GM23338 (cell line): ENCODE measurements around the gene ADD1. TPM values are rescaled to one million over a fixed set of nuclear protein-coding genes. Genes with fewer than 3 reads are reported as not detected.
A peak's percentile ranks its signal among the peaks of the same experiment; 100 is the strongest.

Experiments used
- ATAC-seq: fragments of 200-7000 bp; cut with Tn5 transposase; 3 replicates; pipeline ENCODE4 v1.9.1; 2020
- DNase-seq: peaks from one replicate; pipeline ENCODE4 v3.0.0-alpha.2; 2015; ENCODE audit warnings: low spot score
- H2AFZ ChIP-seq: fragments of 200-600 bp; sonication (generic); 2 replicates; pipeline ENCODE4 v1.8.0; 2016; ENCODE audit warnings: antibody characterized with exemption, mild to moderate bottlenecking, moderate library complexity
- H3F3A ChIP-seq: fragments of 200-600 bp; sonication (generic); replicated peaks from 2 replicates; pipeline ENCODE4 v1.8.0; 2017; ENCODE audit warnings: antibody characterized with exemption, mixed run types, low read depth
- H3K27ac ChIP-seq: fragments of 200-600 bp; sonication (generic); 2 replicates; pipeline ENCODE4 v1.6.1; 2016; ENCODE audit warnings: low read depth
- H3K27me3 ChIP-seq: fragments of 200-600 bp; sonication (generic); 2 replicates; pipeline ENCODE4 v1.8.0; 2016; ENCODE audit warnings: mild to moderate bottlenecking, mixed run types, moderate library complexity; ENCODE audit not compliant: insufficient read depth
- H3K36me3 ChIP-seq: fragments of 200-600 bp; sonication (generic); 2 replicates; pipeline ENCODE4 v1.8.0; 2016; ENCODE audit warnings: mild to moderate bottlenecking; ENCODE audit not compliant: insufficient read depth
- H3K4me1 ChIP-seq: fragments of 200-600 bp; sonication (generic); 2 replicates; pipeline ENCODE4 v1.8.0; 2016; ENCODE audit warnings: mild to moderate bottlenecking, moderate library complexity; ENCODE audit not compliant: insufficient read depth
- H3K4me2 ChIP-seq: fragments of 200-600 bp; sonication (generic); 2 replicates; pipeline ENCODE4 v1.7.1; 2017; ENCODE audit warnings: mixed run types
- H3K4me3 ChIP-seq: fragments of 200-600 bp; sonication (generic); 2 replicates; pipeline ENCODE4 v1.6.1; 2016; ENCODE audit warnings: mixed run types
- H3K79me2 ChIP-seq: fragments of 200-600 bp; sonication (generic); replicated peaks from 2 replicates; pipeline ENCODE4 v1.8.0; 2017; ENCODE audit warnings: mild to moderate bottlenecking; ENCODE audit not compliant: insufficient read depth
- H3K9me2 ChIP-seq: fragments of 200-600 bp; sonication (generic); 2 replicates; pipeline ENCODE4 v1.8.0; 2017; ENCODE audit not compliant: insufficient read depth
- H4K20me1 ChIP-seq: fragments of 200-600 bp; sonication (generic); replicated peaks from 2 replicates; pipeline ENCODE4 v1.8.0; 2017; ENCODE audit warnings: mild to moderate bottlenecking; ENCODE audit not compliant: insufficient read depth
- H3K27ac Mint-ChIP-seq: 2 replicates; pipeline ENCODE4 v1.8.0; 2020; ENCODE audit warnings: inconsistent platforms, mild to moderate bottlenecking, moderate library complexity, mixed read lengths
- H3K27me3 Mint-ChIP-seq: 3 replicates; pipeline ENCODE4 v1.8.0; 2022; ENCODE audit warnings: low read depth, mild to moderate bottlenecking, moderate library complexity, mixed read lengths, inconsistent platforms; ENCODE audit not compliant: insufficient read depth, poor library complexity
- H3K36me3 Mint-ChIP-seq: 3 replicates; pipeline ENCODE4 v1.8.0; 2021; ENCODE audit warnings: low read depth, mild to moderate bottlenecking, inconsistent platforms, moderate library complexity, mixed read lengths
- H3K4me1 Mint-ChIP-seq: 3 replicates; pipeline ENCODE4 v1.8.0; 2020; ENCODE audit warnings: mild to moderate bottlenecking, inconsistent platforms, mixed read lengths
- H3K4me3 Mint-ChIP-seq: 3 replicates; pipeline ENCODE4 v1.8.0; 2021; ENCODE audit warnings: moderate library complexity, mild to moderate bottlenecking, inconsistent platforms, mixed read lengths
- H3K9me3 Mint-ChIP-seq: 3 replicates; pipeline ENCODE4 v1.8.0; 2020; ENCODE audit warnings: moderate library complexity, mild to moderate bottlenecking, inconsistent platforms, mixed read lengths
- CREB1 ChIP-seq: fragments of 250-450 bp; sonication (Bioruptor Pico); IDR thresholded peaks from 2 replicates; pipeline ENCODE4 v1.5.0; 2020; ENCODE audit warnings: low read depth, mild to moderate bottlenecking, moderate library complexity
- EZH2 ChIP-seq: fragments of 200-600 bp; sonication (generic); IDR thresholded peaks from one replicate; pipeline ENCODE4 v1.8.0; 2017; ENCODE audit warnings: antibody characterized with exemption, mild to moderate bottlenecking, low read depth; ENCODE audit not compliant: unreplicated experiment
- EZH2phosphoT487 ChIP-seq: fragments of 200-600 bp; sonication (generic); IDR thresholded peaks from one replicate; pipeline ENCODE4 v1.8.1; 2018; ENCODE audit warnings: antibody characterized with exemption; ENCODE audit not compliant: unreplicated experiment
- JUNB ChIP-seq: IDR thresholded peaks from one replicate; pipeline ENCODE4 v1.6.1; 2016; ENCODE audit warnings: antibody characterized with exemption; ENCODE audit not compliant: unreplicated experiment
- POLR2AphosphoS5 ChIP-seq: IDR thresholded peaks from 2 replicates; pipeline ENCODE4 v1.6.1; 2016; ENCODE audit warnings: antibody characterized with exemption, low read depth
- STAT1 ChIP-seq: IDR thresholded peaks from one replicate; pipeline ENCODE4 v1.6.1; 2016; ENCODE audit warnings: antibody characterized with exemption; ENCODE audit not compliant: unreplicated experiment
- ZNF114 ChIP-seq: fragments of 250-450 bp; sonication (Bioruptor Pico); IDR thresholded peaks from 2 replicates; pipeline ENCODE4 v1.5.0; 2020; ENCODE audit warnings: mild to moderate bottlenecking, moderate library complexity
- ZNF331 ChIP-seq: fragments of 250-450 bp; sonication (Bioruptor Pico); IDR thresholded peaks from 2 replicates; pipeline ENCODE4 v1.5.0; 2020; ENCODE audit warnings: low read depth, mild to moderate bottlenecking, moderate library complexity
- polyA plus RNA-seq: library from polyadenylated mRNA; unstranded; fragments of >200 nt; fragmentation: Nextera tagmentation; extraction: Ambion mirVana; gene quantifications from 2 replicates; pipeline ENCODE4 v1.2.1, GENCODE V29; 2016
- total RNA-seq: library from RNA; depleted of rRNA; stranded (reverse); fragments of >200 nt; shearing (Covaris generic); gene quantifications from 2 replicates; pipeline ENCODE4 v1.2.3, GENCODE V29; 2014
- TF ChIP-seq, protein P1 (sequence below): IDR thresholded peaks from one replicate; pipeline ENCODE4 v1.6.1; 2018; ENCODE audit warnings: antibody characterized with exemption; ENCODE audit not compliant: unreplicated experiment
- TF ChIP-seq, protein P2 (sequence below), 2 experiments: fragments of 200-600 bp in 1 of 2; sonication (generic) in 1 of 2; conservative IDR thresholded peaks; 2 replicates each; pipeline versions ENCODE4 v1.5.1 to v1.6.1; 2016 to 2017; ENCODE audit warnings: antibody characterized with exemption in 2 of 2, low read depth in 2 of 2, mild to moderate bottlenecking in 2 of 2, moderate library complexity in 1 of 2
- TF ChIP-seq, protein P3 (sequence below): fragments of 250-450 bp; sonication (Bioruptor Pico); IDR thresholded peaks from 2 replicates; pipeline ENCODE4 v1.5.0; 2020; ENCODE audit warnings: mild to moderate bottlenecking, moderate library complexity
- TF ChIP-seq, protein P4 (sequence below): IDR thresholded peaks from 2 replicates; pipeline ENCODE4 v1.6.1; 2016; ENCODE audit warnings: antibody characterized with exemption

The ADD1 gene
- total and polyA plus RNA-seq, 2 experiments from 2014 or later: 126 to 144 TPM

DNA sequence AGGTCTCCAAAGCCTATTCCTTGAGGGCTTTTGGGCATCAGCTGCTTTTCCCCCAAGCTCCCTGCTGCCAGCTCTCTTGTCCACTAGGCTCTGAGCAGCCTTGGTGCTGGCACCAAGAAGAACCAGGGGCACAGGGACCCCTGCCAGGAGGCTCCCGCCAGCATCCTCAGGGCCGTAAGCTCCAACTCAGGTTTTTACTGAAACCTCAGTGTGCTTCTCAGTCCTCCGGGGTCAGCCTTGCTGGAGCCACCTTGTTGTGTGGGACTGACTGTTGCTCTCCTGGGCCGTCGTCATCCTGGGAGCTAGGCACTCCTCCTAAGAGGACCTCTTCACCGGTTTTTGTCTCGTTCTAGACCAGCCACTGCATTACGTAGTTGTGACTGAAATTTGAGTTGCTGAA lies 80.6 kb downstream of the ADD1 start (continued):
- TF ChIP-seq, protein P1, sequence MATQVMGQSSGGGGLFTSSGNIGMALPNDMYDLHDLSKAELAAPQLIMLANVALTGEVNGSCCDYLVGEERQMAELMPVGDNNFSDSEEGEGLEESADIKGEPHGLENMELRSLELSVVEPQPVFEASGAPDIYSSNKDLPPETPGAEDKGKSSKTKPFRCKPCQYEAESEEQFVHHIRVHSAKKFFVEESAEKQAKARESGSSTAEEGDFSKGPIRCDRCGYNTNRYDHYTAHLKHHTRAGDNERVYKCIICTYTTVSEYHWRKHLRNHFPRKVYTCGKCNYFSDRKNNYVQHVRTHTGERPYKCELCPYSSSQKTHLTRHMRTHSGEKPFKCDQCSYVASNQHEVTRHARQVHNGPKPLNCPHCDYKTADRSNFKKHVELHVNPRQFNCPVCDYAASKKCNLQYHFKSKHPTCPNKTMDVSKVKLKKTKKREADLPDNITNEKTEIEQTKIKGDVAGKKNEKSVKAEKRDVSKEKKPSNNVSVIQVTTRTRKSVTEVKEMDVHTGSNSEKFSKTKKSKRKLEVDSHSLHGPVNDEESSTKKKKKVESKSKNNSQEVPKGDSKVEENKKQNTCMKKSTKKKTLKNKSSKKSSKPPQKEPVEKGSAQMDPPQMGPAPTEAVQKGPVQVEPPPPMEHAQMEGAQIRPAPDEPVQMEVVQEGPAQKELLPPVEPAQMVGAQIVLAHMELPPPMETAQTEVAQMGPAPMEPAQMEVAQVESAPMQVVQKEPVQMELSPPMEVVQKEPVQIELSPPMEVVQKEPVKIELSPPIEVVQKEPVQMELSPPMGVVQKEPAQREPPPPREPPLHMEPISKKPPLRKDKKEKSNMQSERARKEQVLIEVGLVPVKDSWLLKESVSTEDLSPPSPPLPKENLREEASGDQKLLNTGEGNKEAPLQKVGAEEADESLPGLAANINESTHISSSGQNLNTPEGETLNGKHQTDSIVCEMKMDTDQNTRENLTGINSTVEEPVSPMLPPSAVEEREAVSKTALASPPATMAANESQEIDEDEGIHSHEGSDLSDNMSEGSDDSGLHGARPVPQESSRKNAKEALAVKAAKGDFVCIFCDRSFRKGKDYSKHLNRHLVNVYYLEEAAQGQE: no peak
- TF ChIP-seq ZNF331: no peak
- TF ChIP-seq EZH2phosphoT487: no peak
- no peak for TF ChIP-seq CREB1 (CRISPR knock-in tag)

DNA sequence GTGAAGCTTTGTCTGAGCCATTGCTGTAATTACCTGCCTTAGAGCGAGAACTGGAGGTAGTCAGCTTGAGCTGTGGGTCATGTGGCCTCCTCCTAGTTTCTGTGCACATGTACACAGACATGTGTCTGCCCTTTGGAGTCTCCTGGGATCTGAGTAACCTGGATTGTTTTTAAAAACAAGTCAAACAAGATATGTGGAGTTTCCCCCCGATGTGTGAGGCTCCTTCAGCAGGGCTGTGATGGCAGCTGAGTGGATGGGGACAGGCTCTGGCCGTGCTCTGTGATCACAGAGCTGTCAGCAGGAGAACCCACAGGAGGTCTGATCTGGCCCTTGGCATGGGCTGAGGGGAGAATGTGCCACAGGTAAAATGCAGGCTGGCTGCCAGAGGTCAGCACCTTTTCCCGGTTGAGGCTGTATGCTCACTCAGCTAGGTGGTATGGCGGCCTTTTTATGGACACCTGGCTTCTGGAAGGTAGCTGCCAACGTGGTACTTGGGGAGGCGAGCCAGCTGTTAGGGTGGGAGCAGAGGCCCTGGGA lies 81.2 kb downstream of the ADD1 start:
- no peak overlapping the region for H3K4me3 ChIP-seq
- Mint-ChIP-seq H3K36me3 (peaks cover 89% of the 10 kb centered on the region), H3K27me3 (peaks cover 13% of the 10 kb centered on the region), H3K9me3 (peaks cover 36% of the 10 kb centered on the region), H3K4me3 (no peak overlapping the region), H3K4me1 (peaks cover 29% of the 10 kb centered on the region), H3K27ac (peak overlapping the region; percentile 40; the same call in 1 of the 2 replicates)
- peaks cover 20% of the 10 kb centered on the region for H3K79me2 ChIP-seq
- H3F3A ChIP-seq: 0 out of 2 replicates have a peak, but pooled peaks cover 6% of the 10 kb centered on the region
- no peak for DNase-seq
- 0 out of 2 replicates have a peak overlapping the region, but pooled peaks have one; percentile 69 for H3K27ac ChIP-seq
- H2AFZ ChIP-seq: no peak overlapping the region
- H3K36me3 ChIP-seq: no peaks in the 10 kb centered on the region; the same call in 1 of the 2 replicates
- H3K9me2 ChIP-seq: no peaks in the 10 kb centered on the region
- H3K27me3 ChIP-seq: no peaks in the 10 kb centered on the region
- peaks cover under 1% of the 10 kb centered on the region; the same call in 1 of the 2 replicates for H4K20me1 ChIP-seq
- H3K4me1 ChIP-seq: peaks cover 23% of the 10 kb centered on the region
- no peak overlapping the region for H3K4me2 ChIP-seq
- no peak for ATAC-seq
- TF ChIP-seq, protein P2, sequence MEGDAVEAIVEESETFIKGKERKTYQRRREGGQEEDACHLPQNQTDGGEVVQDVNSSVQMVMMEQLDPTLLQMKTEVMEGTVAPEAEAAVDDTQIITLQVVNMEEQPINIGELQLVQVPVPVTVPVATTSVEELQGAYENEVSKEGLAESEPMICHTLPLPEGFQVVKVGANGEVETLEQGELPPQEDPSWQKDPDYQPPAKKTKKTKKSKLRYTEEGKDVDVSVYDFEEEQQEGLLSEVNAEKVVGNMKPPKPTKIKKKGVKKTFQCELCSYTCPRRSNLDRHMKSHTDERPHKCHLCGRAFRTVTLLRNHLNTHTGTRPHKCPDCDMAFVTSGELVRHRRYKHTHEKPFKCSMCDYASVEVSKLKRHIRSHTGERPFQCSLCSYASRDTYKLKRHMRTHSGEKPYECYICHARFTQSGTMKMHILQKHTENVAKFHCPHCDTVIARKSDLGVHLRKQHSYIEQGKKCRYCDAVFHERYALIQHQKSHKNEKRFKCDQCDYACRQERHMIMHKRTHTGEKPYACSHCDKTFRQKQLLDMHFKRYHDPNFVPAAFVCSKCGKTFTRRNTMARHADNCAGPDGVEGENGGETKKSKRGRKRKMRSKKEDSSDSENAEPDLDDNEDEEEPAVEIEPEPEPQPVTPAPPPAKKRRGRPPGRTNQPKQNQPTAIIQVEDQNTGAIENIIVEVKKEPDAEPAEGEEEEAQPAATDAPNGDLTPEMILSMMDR (conservative IDR thresholded peaks at IDR 0.05; ENCODE audit: low read depth in 2 of 2): no peak
- no peak for TF ChIP-seq STAT1
- TF ChIP-seq, protein P3, sequence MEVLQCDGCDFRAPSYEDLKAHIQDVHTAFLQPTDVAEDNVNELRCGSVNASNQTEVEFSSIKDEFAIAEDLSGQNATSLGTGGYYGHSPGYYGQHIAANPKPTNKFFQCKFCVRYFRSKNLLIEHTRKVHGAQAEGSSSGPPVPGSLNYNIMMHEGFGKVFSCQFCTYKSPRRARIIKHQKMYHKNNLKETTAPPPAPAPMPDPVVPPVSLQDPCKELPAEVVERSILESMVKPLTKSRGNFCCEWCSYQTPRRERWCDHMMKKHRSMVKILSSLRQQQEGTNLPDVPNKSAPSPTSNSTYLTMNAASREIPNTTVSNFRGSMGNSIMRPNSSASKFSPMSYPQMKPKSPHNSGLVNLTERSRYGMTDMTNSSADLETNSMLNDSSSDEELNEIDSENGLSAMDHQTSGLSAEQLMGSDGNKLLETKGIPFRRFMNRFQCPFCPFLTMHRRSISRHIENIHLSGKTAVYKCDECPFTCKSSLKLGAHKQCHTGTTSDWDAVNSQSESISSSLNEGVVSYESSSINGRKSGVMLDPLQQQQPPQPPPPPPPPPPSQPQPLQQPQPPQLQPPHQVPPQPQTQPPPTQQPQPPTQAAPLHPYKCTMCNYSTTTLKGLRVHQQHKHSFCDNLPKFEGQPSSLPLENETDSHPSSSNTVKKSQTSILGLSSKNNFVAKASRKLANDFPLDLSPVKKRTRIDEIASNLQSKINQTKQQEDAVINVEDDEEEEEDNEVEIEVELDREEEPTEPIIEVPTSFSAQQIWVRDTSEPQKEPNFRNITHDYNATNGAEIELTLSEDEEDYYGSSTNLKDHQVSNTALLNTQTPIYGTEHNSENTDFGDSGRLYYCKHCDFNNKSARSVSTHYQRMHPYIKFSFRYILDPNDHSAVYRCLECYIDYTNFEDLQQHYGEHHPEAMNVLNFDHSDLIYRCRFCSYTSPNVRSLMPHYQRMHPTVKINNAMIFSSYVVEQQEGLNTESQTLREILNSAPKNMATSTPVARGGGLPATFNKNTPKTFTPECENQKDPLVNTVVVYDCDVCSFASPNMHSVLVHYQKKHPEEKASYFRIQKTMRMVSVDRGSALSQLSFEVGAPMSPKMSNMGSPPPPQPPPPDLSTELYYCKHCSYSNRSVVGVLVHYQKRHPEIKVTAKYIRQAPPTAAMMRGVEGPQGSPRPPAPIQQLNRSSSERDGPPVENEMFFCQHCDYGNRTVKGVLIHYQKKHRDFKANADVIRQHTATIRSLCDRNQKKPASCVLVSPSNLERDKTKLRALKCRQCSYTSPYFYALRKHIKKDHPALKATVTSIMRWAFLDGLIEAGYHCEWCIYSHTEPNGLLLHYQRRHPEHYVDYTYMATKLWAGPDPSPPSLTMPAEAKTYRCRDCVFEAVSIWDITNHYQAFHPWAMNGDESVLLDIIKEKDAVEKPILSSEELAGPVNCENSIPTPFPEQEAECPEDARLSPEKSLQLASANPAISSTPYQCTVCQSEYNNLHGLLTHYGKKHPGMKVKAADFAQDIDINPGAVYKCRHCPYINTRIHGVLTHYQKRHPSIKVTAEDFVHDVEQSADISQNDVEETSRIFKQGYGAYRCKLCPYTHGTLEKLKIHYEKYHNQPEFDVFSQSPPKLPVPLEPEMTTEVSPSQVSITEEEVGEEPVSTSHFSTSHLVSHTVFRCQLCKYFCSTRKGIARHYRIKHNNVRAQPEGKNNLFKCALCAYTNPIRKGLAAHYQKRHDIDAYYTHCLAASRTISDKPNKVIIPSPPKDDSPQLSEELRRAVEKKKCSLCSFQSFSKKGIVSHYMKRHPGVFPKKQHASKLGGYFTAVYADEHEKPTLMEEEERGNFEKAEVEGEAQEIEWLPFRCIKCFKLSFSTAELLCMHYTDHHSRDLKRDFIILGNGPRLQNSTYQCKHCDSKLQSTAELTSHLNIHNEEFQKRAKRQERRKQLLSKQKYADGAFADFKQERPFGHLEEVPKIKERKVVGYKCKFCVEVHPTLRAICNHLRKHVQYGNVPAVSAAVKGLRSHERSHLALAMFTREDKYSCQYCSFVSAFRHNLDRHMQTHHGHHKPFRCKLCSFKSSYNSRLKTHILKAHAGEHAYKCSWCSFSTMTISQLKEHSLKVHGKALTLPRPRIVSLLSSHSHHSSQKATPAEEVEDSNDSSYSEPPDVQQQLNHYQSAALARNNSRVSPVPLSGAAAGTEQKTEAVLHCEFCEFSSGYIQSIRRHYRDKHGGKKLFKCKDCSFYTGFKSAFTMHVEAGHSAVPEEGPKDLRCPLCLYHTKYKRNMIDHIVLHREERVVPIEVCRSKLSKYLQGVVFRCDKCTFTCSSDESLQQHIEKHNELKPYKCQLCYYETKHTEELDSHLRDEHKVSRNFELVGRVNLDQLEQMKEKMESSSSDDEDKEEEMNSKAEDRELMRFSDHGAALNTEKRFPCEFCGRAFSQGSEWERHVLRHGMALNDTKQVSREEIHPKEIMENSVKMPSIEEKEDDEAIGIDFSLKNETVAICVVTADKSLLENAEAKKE (CRISPR knock-in tag): no peak
- no peak for TF ChIP-seq ZNF331
- TF ChIP-seq EZH2: no peak
- no peak for TF ChIP-seq ZNF114
- TF ChIP-seq POLR2AphosphoS5: no peak
- TF ChIP-seq JUNB: no peak
- TF ChIP-seq, protein P4, sequence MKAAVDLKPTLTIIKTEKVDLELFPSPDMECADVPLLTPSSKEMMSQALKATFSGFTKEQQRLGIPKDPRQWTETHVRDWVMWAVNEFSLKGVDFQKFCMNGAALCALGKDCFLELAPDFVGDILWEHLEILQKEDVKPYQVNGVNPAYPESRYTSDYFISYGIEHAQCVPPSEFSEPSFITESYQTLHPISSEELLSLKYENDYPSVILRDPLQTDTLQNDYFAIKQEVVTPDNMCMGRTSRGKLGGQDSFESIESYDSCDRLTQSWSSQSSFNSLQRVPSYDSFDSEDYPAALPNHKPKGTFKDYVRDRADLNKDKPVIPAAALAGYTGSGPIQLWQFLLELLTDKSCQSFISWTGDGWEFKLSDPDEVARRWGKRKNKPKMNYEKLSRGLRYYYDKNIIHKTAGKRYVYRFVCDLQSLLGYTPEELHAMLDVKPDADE: no peak
- no peak for TF ChIP-seq EZH2phosphoT487
